Gastrocnemius medialis (tissue), 4 donors: ENCODE measurements around the gene SPACA6.

Source experiments
- POLR2A ChIP-seq, 2 donors: fragments of 450-650 bp; IDR thresholded peaks; one replicate each; pipeline ENCODE4 v1.6.1; 2017; ENCODE audit warnings: antibody characterized with exemption in 2 of 2, mild to moderate bottlenecking in 2 of 2, moderate library complexity in 2 of 2
- TF ChIP-seq, protein P1 (sequence below), 5 experiments: fragments of 450-650 bp in 3 of 5; fragments of 200-600 bp in 2 of 5; sonication (generic) in 2 of 5; IDR thresholded peaks in 4 of 5; conservative IDR thresholded peaks in 1 of 5; 1 replicate in 4 of 5; 2 replicates in 1 of 5; pipeline ENCODE4 v1.5.1; 2016 to 2019; ENCODE audit warnings: antibody characterized with exemption in 5 of 5, mild to moderate bottlenecking in 3 of 5, moderate library complexity in 3 of 5

DNA sequence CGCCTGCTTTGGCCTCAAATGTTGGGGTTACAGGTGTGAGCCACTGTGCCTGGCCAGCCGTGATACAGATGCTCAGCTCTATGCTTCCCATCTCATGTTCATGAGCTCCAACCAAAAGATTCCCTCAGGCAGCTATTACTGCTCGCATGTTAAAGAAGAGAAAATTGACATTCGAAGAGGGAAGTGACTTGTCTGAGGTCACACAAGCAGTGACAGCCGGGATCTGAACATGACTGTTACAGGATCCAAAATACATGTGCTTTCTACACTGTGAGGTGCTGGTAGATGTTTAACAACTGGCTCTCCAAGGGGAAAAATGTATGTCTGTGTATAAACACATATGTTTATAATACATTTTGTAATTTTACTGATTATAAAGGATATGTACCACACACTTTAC is 47.2 kb downstream of the SPACA6 start:
- no peak for TF ChIP-seq POLR2A (IDR thresholded peaks at IDR 0.05)
- TF ChIP-seq, protein P1, sequence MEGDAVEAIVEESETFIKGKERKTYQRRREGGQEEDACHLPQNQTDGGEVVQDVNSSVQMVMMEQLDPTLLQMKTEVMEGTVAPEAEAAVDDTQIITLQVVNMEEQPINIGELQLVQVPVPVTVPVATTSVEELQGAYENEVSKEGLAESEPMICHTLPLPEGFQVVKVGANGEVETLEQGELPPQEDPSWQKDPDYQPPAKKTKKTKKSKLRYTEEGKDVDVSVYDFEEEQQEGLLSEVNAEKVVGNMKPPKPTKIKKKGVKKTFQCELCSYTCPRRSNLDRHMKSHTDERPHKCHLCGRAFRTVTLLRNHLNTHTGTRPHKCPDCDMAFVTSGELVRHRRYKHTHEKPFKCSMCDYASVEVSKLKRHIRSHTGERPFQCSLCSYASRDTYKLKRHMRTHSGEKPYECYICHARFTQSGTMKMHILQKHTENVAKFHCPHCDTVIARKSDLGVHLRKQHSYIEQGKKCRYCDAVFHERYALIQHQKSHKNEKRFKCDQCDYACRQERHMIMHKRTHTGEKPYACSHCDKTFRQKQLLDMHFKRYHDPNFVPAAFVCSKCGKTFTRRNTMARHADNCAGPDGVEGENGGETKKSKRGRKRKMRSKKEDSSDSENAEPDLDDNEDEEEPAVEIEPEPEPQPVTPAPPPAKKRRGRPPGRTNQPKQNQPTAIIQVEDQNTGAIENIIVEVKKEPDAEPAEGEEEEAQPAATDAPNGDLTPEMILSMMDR (IDR thresholded peaks at IDR 0.05 in 4 of 5, conservative IDR thresholded peaks at IDR 0.05 in 1 of 5): no peak
